HG03060 (cell line): ENCODE data around the gene MAGEA12.
"Not testable (repeated sequence)": the region's sequence is repeated elsewhere in the genome, so short reads cannot be mapped to it uniquely, and the experiment has no call there.

ENCODE experiments used
- ATAC-seq: cut with Tn5 transposase; IDR thresholded peaks from one replicate; pipeline ENCODE4 v1.9.1; 2021; ENCODE audit warnings: low read depth, moderate number of reproducible peaks; ENCODE audit not compliant: unreplicated experiment

Gene MAGEA12

GRCh38 chrX:152759544-152759943 lies 26.0 kb downstream of the MAGEA12 start:
- ATAC-seq = not testable (repeated sequence)

DNA sequence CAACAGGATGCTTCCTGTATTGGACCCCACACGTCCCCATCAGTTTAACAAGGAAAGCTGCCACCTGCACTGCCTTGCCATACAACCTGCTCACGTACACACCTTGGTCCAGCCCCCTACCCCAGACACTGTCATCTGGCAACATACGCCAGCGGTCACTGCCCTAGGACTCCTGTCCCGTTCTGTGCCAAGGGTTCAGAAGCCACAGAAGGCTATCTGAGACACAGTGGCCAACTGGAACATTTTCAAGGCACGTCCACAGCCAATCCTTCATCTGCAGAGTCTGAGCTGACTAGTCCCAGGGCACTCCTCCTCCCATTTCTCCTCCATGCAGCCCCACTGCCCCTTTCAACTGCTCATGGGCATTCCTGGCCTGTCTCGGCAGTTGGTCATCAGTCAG lies 28.0 kb downstream of the MAGEA12 start:
- not testable (repeated sequence) for ATAC-seq

GRCh38 chrX:152766562-152766961 lies 33.0 kb downstream of the MAGEA12 start:
- ATAC-seq = not testable (repeated sequence)

- ATAC-seq = not testable (repeated sequence)
Measured at GRCh38 chrX:152769549-152770289, 36.2 kb downstream of the MAGEA12 start, which contains the start of gene MAGEA6. Gene MAGEA6 (minus strand): TSS chrX:152769689. CDS start chrX:152767650, 2,039 bp downstream.

DNA sequence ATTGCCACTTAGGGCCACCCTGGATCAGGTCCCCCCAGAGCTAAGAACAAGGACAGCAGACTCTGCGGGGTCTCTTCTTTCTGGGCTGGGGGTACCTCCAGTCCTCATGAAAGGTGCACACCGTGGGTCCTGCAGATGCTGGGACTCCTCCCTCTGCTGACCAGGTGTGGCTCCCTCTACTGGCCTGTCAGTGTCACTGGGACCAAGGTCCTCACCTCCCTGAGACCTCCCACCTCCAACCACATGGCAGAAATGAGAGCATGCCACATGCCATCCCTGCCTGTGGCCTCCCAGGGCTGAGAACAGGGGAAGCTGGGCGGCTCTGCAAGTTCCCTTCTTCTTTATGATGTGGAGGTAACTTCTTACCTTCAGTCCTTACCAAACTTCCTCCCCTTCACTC lies 53.5 kb downstream of the MAGEA12 start:
- not testable (repeated sequence) for ATAC-seq
